Measurements from ENCODE around the gene AGBL4. TPM values are rescaled to one million over a fixed set of nuclear protein-coding genes. Genes with fewer than 3 reads are reported as not detected.

Gene AGBL4
- total RNA-seq, 4 donors from 2014 or later = 0.13 TPM; not detected in 3

DNA sequence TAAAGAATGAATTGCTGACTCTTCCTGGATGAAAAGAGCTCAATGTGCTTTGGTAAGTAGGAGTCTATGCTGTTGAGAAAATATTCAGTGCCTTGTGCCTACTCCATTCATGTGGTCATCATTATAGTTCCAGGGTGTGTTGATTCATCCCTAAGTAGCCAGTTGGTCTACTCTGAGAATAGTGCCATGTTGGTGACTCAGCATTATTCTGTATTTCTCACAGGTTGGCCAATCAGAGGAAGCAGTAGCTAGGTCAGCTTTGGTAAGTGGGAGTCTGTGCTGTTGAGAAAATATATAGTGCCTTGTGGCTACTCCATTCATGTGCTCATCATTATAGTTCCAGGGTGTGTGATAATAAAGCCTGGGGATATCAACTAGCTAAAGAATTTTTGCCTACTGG, 397.3 kb downstream of the AGBL4 start:
- Histone ChIP-seq H3K27me3 (no peaks in the 10 kb centered on the region), H3K4me3 (no peak overlapping the region), H3K4me1 (no peaks in the 10 kb centered on the region), H3K36me3 (no peaks in the 10 kb centered on the region), H3K9me3 (no peaks in the 10 kb centered on the region), H3K27ac (replicated peaks in 1 of 4) (no peak overlapping the region)
- TF ChIP-seq POLR2AphosphoS5 (IDR thresholded peaks at IDR 0.05) = no peak
- no peak for TF ChIP-seq EP300 (IDR thresholded peaks at IDR 0.05)
- no peak for TF ChIP-seq POLR2A (IDR thresholded peaks at IDR 0.05; ENCODE audit: low read depth)
- no peak for TF ChIP-seq CTCF (IDR thresholded peaks at IDR 0.05)
- intact Hi-C loops (cut with DNase I) = no loop called here
- no peak for DNase-seq (ENCODE audit: extremely low spot score)

GRCh38 chr1:49622877-49623276, 400.9 kb downstream of the AGBL4 start:
- Histone ChIP-seq H3K27ac (replicated peaks in 1 of 4) (no peak overlapping the region), H3K4me1 (no peaks in the 10 kb centered on the region), H3K4me3 (no peak overlapping the region), H3K36me3 (no peaks in the 10 kb centered on the region), H3K9me3 (peaks cover 0 to 11% (median 0%) of the 10 kb centered on the region in 4 donors), H3K27me3 (no peaks in the 10 kb centered on the region)
- TF ChIP-seq CTCF (IDR thresholded peaks at IDR 0.05) (no peak), POLR2A (IDR thresholded peaks at IDR 0.05; ENCODE audit: low read depth) (no peak), POLR2AphosphoS5 (IDR thresholded peaks at IDR 0.05) (no peak), EP300 (IDR thresholded peaks at IDR 0.05) (no peak)
- WGBS = 88% methylated on average over 3 of the region's 3 CpGs
- no peak for DNase-seq (ENCODE audit: extremely low spot score)
- intact Hi-C loops (cut with DNase I) = no loop called here

DNA sequence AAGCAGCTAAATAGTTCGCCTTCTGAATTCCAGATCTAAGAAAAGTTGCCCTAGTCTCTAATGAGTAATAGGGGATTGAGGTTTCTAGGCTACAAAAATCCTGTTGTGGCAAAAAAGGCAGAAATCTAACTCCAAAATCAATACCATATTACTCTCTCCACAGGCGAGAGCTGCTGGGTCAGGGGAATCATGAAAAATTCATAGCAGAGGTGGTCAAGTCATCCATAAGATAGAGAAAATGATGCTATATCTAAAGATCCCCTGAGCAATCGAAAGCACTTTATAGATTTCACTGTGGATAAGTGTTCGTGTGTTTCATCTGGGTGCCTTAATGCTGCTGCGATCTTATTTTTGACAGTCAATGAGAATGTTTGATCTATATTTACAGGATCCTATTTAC, 417.7 kb downstream of the AGBL4 start:
- H3K36me3 ChIP-seq = no peaks in the 10 kb centered on the region

DNA sequence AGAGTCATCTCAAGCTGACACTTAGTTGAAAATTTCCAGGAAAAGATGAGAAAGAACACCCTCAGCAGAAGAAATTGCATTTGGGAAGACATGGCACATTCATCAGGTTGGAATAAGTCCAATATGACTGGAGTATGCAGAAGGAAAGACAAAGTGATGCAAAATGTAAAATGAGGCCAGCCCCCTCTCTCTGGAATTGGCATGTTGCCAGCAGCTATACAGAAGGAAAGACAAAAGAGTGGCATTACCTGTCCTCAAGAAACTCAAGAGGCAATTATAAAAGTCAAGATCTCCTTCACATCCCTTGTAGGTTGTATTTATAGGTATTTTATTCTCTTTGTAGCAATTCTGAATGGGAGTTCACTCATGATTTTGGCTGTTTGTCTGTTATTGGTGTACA, 426.3 kb downstream of the AGBL4 start:
- Histone ChIP-seq H3K27ac (replicated peaks in 1 of 4) (no peak overlapping the region), H3K36me3 (no peaks in the 10 kb centered on the region), H3K9me3 (peaks cover 0 to 6% (median 0%) of the 10 kb centered on the region in 4 donors), H3K4me3 (no peak overlapping the region), H3K4me1 (no peaks in the 10 kb centered on the region), H3K27me3 (no peaks in the 10 kb centered on the region)
- no peak for TF ChIP-seq EP300 (IDR thresholded peaks at IDR 0.05)
- TF ChIP-seq POLR2AphosphoS5 (IDR thresholded peaks at IDR 0.05) = no peak
- no peak for TF ChIP-seq CTCF (IDR thresholded peaks at IDR 0.05)
- no peak for TF ChIP-seq POLR2A (IDR thresholded peaks at IDR 0.05; ENCODE audit: low read depth)
- intact Hi-C loops (cut with DNase I) = no loop called here
- no peak for DNase-seq (ENCODE audit: extremely low spot score)

More for the DNA sequence above, 417.7 kb downstream of the AGBL4 start:
- no peaks in the 10 kb centered on the region for H3K4me1 ChIP-seq
- no peaks in the 10 kb centered on the region for H3K9me3 ChIP-seq
- no peaks in the 10 kb centered on the region for H3K27me3 ChIP-seq
- 87% methylated on average over 5 of the region's 5 CpGs for WGBS
- no peak overlapping the region for H3K4me3 ChIP-seq
- TF ChIP-seq EP300 (IDR thresholded peaks at IDR 0.05) (no peak), POLR2A (IDR thresholded peaks at IDR 0.05; ENCODE audit: low read depth) (no peak), CTCF (IDR thresholded peaks at IDR 0.05) (no peak), POLR2AphosphoS5 (IDR thresholded peaks at IDR 0.05) (no peak)
- H3K27ac ChIP-seq (replicated peaks in 1 of 4) = no peak overlapping the region
- intact Hi-C loops (cut with DNase I) = no loop called here
- no peak for DNase-seq (ENCODE audit: extremely low spot score)

- no peak overlapping the region for H3K27ac ChIP-seq (replicated peaks in 1 of 4)
- no peaks in the 10 kb centered on the region for H3K36me3 ChIP-seq
- TF ChIP-seq POLR2A (IDR thresholded peaks at IDR 0.05; ENCODE audit: low read depth) = no peak
- no peak for TF ChIP-seq CTCF (IDR thresholded peaks at IDR 0.05)
- TF ChIP-seq POLR2AphosphoS5 (IDR thresholded peaks at IDR 0.05) = no peak
- TF ChIP-seq EP300 (IDR thresholded peaks at IDR 0.05) = no peak
- no peak for DNase-seq (ENCODE audit: extremely low spot score)
- H3K4me3 ChIP-seq = no peak overlapping the region
- intact Hi-C loops (cut with DNase I) = no loop called here
- H3K27me3 ChIP-seq = no peaks in the 10 kb centered on the region
- H3K9me3 ChIP-seq = peaks cover 0 to 44% (median 33%) of the 10 kb centered on the region in 4 donors
- WGBS = 68% methylated on average over 3 of the region's 3 CpGs
- no peaks in the 10 kb centered on the region for H3K4me1 ChIP-seq
Observed at GRCh38 chr1:49576327-49576901, 447.3 kb downstream of the AGBL4 start.
